Measurements from ENCODE around the gene PLSCR3. TPM values are rescaled to one million over a fixed set of nuclear protein-coding genes. Genes with fewer than 3 reads are reported as not detected.

The PLSCR3 gene
- total RNA-seq, 1 experiment from 2014 or later, result 43.8 TPM

DNA sequence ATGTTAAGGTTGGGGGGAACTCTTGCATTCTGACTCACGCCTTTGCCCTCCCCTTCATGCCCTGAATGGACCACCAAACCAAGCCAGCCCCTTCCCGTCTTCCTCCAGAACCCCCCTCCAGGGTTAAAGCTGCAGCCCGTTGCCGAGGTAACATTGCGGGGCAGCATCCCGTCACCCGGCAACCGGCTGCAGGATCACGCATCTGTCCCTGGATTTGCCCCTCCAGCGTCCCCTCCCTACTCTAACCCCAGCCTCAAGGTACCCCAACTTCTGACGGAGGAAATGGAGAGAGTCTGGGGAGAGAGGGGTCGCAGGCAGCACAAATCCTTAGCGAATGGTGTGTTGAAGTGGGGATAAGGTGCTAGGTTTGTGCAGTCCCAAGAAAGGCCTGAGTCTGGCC, 12.8 kb upstream of the PLSCR3 start (continued):
- TF ChIP-seq, protein P1, sequence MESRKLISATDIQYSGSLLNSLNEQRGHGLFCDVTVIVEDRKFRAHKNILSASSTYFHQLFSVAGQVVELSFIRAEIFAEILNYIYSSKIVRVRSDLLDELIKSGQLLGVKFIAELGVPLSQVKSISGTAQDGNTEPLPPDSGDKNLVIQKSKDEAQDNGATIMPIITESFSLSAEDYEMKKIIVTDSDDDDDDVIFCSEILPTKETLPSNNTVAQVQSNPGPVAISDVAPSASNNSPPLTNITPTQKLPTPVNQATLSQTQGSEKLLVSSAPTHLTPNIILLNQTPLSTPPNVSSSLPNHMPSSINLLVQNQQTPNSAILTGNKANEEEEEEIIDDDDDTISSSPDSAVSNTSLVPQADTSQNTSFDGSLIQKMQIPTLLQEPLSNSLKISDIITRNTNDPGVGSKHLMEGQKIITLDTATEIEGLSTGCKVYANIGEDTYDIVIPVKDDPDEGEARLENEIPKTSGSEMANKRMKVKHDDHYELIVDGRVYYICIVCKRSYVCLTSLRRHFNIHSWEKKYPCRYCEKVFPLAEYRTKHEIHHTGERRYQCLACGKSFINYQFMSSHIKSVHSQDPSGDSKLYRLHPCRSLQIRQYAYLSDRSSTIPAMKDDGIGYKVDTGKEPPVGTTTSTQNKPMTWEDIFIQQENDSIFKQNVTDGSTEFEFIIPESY (IDR thresholded peaks at IDR 0.05; ENCODE audit: extremely low read depth, insufficient replicate concordance, low read length), result no peak
- TF ChIP-seq SRF (IDR thresholded peaks at IDR 0.05; ENCODE audit: low read depth), result no peak
- TF ChIP-seq TCF7L2 (IDR thresholded peaks at IDR 0.05; ENCODE audit: borderline replicate concordance, extremely low read depth, insufficient read depth, insufficient read length), result no peak
- TF ChIP-seq CBX3 (IDR thresholded peaks at IDR 0.05; ENCODE audit: low read depth), result no peak
- TF ChIP-seq FOSL1 (IDR thresholded peaks at IDR 0.05; ENCODE audit: low read depth), result no peak

DNA sequence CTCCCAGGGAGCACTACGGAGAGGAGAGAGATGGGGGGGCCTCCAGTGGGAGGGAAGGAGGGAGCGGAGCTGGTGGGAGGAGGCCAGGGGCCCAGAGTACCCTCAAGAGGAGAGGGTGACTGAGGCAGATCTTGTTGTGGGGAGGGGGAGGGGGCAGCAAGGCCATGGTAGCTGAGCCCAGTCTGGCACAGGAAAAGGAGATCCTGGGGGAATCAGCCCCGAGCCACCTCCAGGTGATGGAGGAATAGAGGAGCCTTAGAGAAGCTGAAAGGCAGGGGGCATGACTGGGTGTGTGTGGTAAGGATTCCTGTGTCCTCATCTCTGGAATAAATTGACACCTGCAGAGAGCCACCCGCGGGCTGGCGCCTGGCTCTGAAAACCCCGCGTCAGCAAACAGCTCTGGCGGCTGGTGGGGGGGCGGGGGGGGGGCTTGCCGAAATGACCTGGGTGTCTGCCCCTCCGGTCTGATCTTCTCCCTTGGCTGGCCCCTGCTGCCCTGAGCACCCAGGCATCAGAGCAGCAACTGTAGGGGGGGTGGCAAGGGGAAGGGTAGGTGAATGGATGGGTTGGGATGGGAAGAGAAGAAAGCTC, 12.0 kb upstream of the PLSCR3 start:
- BruUV-seq (replicated peaks), result no TSS peak
- Histone ChIP-seq H3K27ac (ENCODE audit: low read depth, low read length) (no peak overlapping the region), H3K4me3 (replicated peaks in 1 of 2; ENCODE audit: low read depth in 1 of 2, low read length in 2 of 2) (no peak overlapping the region; a peak in 1 of 4 replicates), H3K79me2 (ENCODE audit: insufficient read depth, low read length) (peaks cover 8% of the 10 kb centered on the region), H3K9me2 (ENCODE audit: insufficient read depth) (no peaks in the 10 kb centered on the region), H3K4me2 (ENCODE audit: low read length) (peak overlapping the region; percentile 81), H3K9me3 (ENCODE audit: control insufficient read depth in 1 of 2, insufficient read depth in 1 of 2, low read depth in 1 of 2, low read length in 2 of 2) (no peaks in the 10 kb centered on the region), H3K4me1 (ENCODE audit: control insufficient read depth in 1 of 2, insufficient read depth in 2 of 2, low read length in 2 of 2) (peaks cover 17 to 29% of the 10 kb centered on the region in 2 experiments), H4K20me1 (ENCODE audit: insufficient read depth) (no peaks in the 10 kb centered on the region), H2AFZ (ENCODE audit: low read depth, low read length, poor library complexity, severe bottlenecking) (no peak overlapping the region), H3K9ac (ENCODE audit: low read length) (peak overlapping the region; percentile 84; the same call in 1 of the 2 replicates), H3K27me3 (ENCODE audit: insufficient read depth, low read length) (no peaks in the 10 kb centered on the region), H3K36me3 (ENCODE audit: control insufficient read depth in 1 of 2, insufficient read depth in 2 of 2, low read length in 2 of 2) (peaks cover 0 to 6% of the 10 kb centered on the region in 2 experiments; a peak in 1 of 4 replicates)
- DNase-seq (ENCODE audit: low read depth, low spot score), result no peak
- POLR2A ChIA-PET, result interaction anchor here (0.6 kb wide), 1 partner anchor 140 kb away, joined by 6 read pairs; no protein-coding TSS in a partner anchor
- ATAC-seq, result no peak
- intact Hi-C loops (cut with micrococcal nuclease), result no loop called here
- CTCF ChIA-PET, result interaction anchor here (1.1 kb wide), 1 partner anchor 31 kb away, joined by 4 read pairs; no protein-coding TSS in a partner anchor
- TF ChIP-seq, protein P2, sequence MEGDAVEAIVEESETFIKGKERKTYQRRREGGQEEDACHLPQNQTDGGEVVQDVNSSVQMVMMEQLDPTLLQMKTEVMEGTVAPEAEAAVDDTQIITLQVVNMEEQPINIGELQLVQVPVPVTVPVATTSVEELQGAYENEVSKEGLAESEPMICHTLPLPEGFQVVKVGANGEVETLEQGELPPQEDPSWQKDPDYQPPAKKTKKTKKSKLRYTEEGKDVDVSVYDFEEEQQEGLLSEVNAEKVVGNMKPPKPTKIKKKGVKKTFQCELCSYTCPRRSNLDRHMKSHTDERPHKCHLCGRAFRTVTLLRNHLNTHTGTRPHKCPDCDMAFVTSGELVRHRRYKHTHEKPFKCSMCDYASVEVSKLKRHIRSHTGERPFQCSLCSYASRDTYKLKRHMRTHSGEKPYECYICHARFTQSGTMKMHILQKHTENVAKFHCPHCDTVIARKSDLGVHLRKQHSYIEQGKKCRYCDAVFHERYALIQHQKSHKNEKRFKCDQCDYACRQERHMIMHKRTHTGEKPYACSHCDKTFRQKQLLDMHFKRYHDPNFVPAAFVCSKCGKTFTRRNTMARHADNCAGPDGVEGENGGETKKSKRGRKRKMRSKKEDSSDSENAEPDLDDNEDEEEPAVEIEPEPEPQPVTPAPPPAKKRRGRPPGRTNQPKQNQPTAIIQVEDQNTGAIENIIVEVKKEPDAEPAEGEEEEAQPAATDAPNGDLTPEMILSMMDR (IDR thresholded peaks at IDR 0.05 in 2 of 3, conservative IDR thresholded peaks at IDR 0.05 in 1 of 3; ENCODE audit: borderline replicate concordance in 1 of 3, insufficient read depth in 1 of 3, low read depth in 2 of 3, low read length in 2 of 3), result no peak
- no peak for TF ChIP-seq POLR2AphosphoS5 (IDR thresholded peaks at IDR 0.05; ENCODE audit: low read depth, low read length)
- TF ChIP-seq, protein P3, sequence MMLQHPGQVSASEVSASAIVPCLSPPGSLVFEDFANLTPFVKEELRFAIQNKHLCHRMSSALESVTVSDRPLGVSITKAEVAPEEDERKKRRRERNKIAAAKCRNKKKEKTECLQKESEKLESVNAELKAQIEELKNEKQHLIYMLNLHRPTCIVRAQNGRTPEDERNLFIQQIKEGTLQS (IDR thresholded peaks at IDR 0.05), result no peak
- TF ChIP-seq SP1 (IDR thresholded peaks at IDR 0.05; ENCODE audit: low read depth), result no peak
- TF ChIP-seq, protein P4, sequence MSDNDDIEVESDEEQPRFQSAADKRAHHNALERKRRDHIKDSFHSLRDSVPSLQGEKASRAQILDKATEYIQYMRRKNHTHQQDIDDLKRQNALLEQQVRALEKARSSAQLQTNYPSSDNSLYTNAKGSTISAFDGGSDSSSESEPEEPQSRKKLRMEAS (IDR thresholded peaks at IDR 0.05), result no peak
- TF ChIP-seq EZH2 (IDR thresholded peaks at IDR 0.05), result no peak
- TF ChIP-seq SRF (IDR thresholded peaks at IDR 0.05; ENCODE audit: low read depth), result no peak
- no peak for TF ChIP-seq SIN3A (IDR thresholded peaks at IDR 0.05; ENCODE audit: low read depth)
- TF ChIP-seq RAD21 (IDR thresholded peaks at IDR 0.05; ENCODE audit: low read depth), result no peak
- no peak for TF ChIP-seq POLR2A (IDR thresholded peaks at IDR 0.05; ENCODE audit: borderline replicate concordance, extremely low read depth, insufficient read depth, insufficient read length)
- TF ChIP-seq EZH2phosphoT487 (IDR thresholded peaks at IDR 0.05; ENCODE audit: borderline replicate concordance), result no peak
- TF ChIP-seq ZNF274 (IDR thresholded peaks at IDR 0.05; ENCODE audit: low read depth, low read length), result no peak
- RAD21 ChIA-PET (ENCODE audit: low non-redundant PET in 1 of 2, low total read pairs in 2 of 2, uncharacterized antibody in 2 of 2, unreplicated experiment in 2 of 2), result no interaction called here
